Panc1 (cell line): ENCODE results near the gene CTNND2. TPM values are rescaled to one million over a fixed set of nuclear protein-coding genes. Genes with fewer than 3 reads are reported as not detected.

Experiments used
- ATAC-seq: fragments of 200-7000 bp; cut with Tn5 transposase; 2 replicates; pipeline ENCODE4 v1.9.1; 2020; ENCODE audit warnings: mild to moderate bottlenecking, moderate library complexity
- BruUV-seq: library from RNA; stranded (reverse); fragments of 400-500 nt; replicated peaks from 2 replicates; lab custom pipeline; 2021; lab: Mats Ljungman, UMichigan
- CTCF ChIA-PET: fragments of 300-600 bp; sonication (Branson Sonifier 250); formaldehyde crosslinking; loops from one replicate; lab custom pipeline; 2022; ENCODE audit warnings: antibody characterized with exemption; lab: Charles Lee
- POLR2A ChIA-PET: fragments of 300-600 bp; sonication (Branson Sonifier 250); formaldehyde crosslinking; loops from one replicate; lab custom pipeline; 2022; ENCODE audit warnings: antibody characterized with exemption; lab: Charles Lee
- DNase-seq: peaks from one replicate; pipeline ENCODE4 v3.0.0-alpha.2; 2010; ENCODE audit warnings: low read depth, low spot score
- H3K27ac ChIP-seq: 2 replicates; pipeline ENCODE4 v1.5.1; 2011; ENCODE audit warnings: mild to moderate bottlenecking, low read length, inconsistent platforms
- H3K27me3 ChIP-seq: fragments of 200-500 bp; sonication (Bioruptor generic); 2 replicates; pipeline ENCODE4 v1.6.0; 2014; ENCODE audit warnings: low read length, inconsistent platforms; ENCODE audit not compliant: control insufficient read depth, insufficient read depth
- H3K36me3 ChIP-seq: fragments of 200-500 bp; sonication (Bioruptor generic); 2 replicates; pipeline ENCODE4 v1.5.1; 2014; ENCODE audit warnings: inconsistent platforms, mild to moderate bottlenecking, low read length, moderate library complexity; ENCODE audit not compliant: control insufficient read depth, insufficient read depth
- H3K4me1 ChIP-seq: 2 replicates; pipeline ENCODE4 v1.5.1; 2011; ENCODE audit warnings: inconsistent platforms, mild to moderate bottlenecking, low read length, moderate library complexity; ENCODE audit not compliant: control insufficient read depth, insufficient read depth
- H3K4me3 ChIP-seq, 2 experiments: 2 replicates each; pipeline ENCODE4 v1.5.1; 2011 to 2012; ENCODE audit warnings: low read depth in 2 of 2, low read length in 2 of 2, mild to moderate bottlenecking in 2 of 2, inconsistent platforms in 1 of 2, moderate library complexity in 1 of 2
- H3K9me3 ChIP-seq: fragments of 200-500 bp; sonication (Bioruptor generic); 2 replicates; pipeline ENCODE4 v1.5.1; 2014; ENCODE audit warnings: low read depth, mild to moderate bottlenecking, inconsistent platforms, low read length, moderate library complexity; ENCODE audit not compliant: control insufficient read depth, insufficient read depth
- POLR2AphosphoS5 ChIP-seq: IDR thresholded peaks from 2 replicates; pipeline ENCODE4 v1.6.1; 2012; ENCODE audit warnings: mild to moderate bottlenecking, low read depth, low read length, moderate library complexity
- REST ChIP-seq, 2 experiments: IDR thresholded peaks; 2 replicates each; pipeline ENCODE4 v1.6.1; 2011 to 2012; ENCODE audit warnings: low read depth in 2 of 2, control low read depth in 1 of 2, low read length in 1 of 2, mild to moderate bottlenecking in 1 of 2, moderate library complexity in 1 of 2; ENCODE audit not compliant: insufficient read depth in 1 of 2
- SIN3A ChIP-seq: IDR thresholded peaks from 2 replicates; pipeline ENCODE4 v1.6.1; 2012; ENCODE audit warnings: low read depth, mild to moderate bottlenecking, low read length, moderate library complexity, borderline replicate concordance; ENCODE audit not compliant: insufficient read depth
- TCF7L2 ChIP-seq: IDR thresholded peaks from 2 replicates; pipeline ENCODE4 v1.6.1; 2011; ENCODE audit warnings: mild to moderate bottlenecking, low read depth, low read length, inconsistent platforms
- in situ Hi-C: cut with HindIII; loops from 2 replicates; pipeline ENCODE4 v1.10.0; 2016; ENCODE audit warnings: low sequenced_read_pairs, low pct_unique_long_range_greater_than_20kb
- intact Hi-C: fragments of 100-400 bp; cut with micrococcal nuclease; formaldehyde crosslinking; loops from one replicate; pipeline ENCODE4 v1.10.0; 2022; ENCODE audit not compliant: unreplicated experiment
- total RNA-seq: library from RNA; stranded (reverse); gene quantifications from one replicate; pipeline ENCODE4 v1.2.1, GENCODE V29; 2021; ENCODE audit not compliant: unreplicated experiment
- TF ChIP-seq, protein P1 (sequence below): fragments of 450-650 bp; IDR thresholded peaks from 2 replicates; pipeline ENCODE4 v1.5.1; 2017; ENCODE audit warnings: mild to moderate bottlenecking

CTNND2 gene
- total RNA-seq, 1 experiment from 2014 or later: 1.0 TPM

- TF ChIP-seq TCF7L2: no peak
- TF ChIP-seq, protein P1, sequence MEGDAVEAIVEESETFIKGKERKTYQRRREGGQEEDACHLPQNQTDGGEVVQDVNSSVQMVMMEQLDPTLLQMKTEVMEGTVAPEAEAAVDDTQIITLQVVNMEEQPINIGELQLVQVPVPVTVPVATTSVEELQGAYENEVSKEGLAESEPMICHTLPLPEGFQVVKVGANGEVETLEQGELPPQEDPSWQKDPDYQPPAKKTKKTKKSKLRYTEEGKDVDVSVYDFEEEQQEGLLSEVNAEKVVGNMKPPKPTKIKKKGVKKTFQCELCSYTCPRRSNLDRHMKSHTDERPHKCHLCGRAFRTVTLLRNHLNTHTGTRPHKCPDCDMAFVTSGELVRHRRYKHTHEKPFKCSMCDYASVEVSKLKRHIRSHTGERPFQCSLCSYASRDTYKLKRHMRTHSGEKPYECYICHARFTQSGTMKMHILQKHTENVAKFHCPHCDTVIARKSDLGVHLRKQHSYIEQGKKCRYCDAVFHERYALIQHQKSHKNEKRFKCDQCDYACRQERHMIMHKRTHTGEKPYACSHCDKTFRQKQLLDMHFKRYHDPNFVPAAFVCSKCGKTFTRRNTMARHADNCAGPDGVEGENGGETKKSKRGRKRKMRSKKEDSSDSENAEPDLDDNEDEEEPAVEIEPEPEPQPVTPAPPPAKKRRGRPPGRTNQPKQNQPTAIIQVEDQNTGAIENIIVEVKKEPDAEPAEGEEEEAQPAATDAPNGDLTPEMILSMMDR: no peak
- TF ChIP-seq SIN3A: no peak
- TF ChIP-seq REST (IDR thresholded peaks at IDR 0.05; ENCODE audit: insufficient read depth in 1 of 2, low read depth in 2 of 2, low read length in 1 of 2): no peak
- no peak for TF ChIP-seq POLR2AphosphoS5
- Histone ChIP-seq H3K4me3 (no peak overlapping the region), H3K27ac (no peak overlapping the region), H3K4me1 (no peaks in the 10 kb centered on the region), H3K9me3 (no peaks in the 10 kb centered on the region), H3K27me3 (no peaks in the 10 kb centered on the region), H3K36me3 (no peaks in the 10 kb centered on the region)
- no peak for ATAC-seq
- intact Hi-C loops (no loop called here), in situ Hi-C loops (no loop called here)
- no TSS peak for BruUV-seq
- no peak for DNase-seq
- ChIA-PET POLR2A (no interaction called here), CTCF (no interaction called here)
Measured at GRCh38 chr5:11411621-11412020, 492.6 kb downstream of the CTNND2 start.

- POLR2A ChIA-PET: no interaction called here
- no peaks in the 10 kb centered on the region for H3K27me3 ChIP-seq
- H3K9me3 ChIP-seq: no peaks in the 10 kb centered on the region
- CTCF ChIA-PET: no interaction called here
- BruUV-seq: no TSS peak
- H3K36me3 ChIP-seq: no peaks in the 10 kb centered on the region
- H3K4me1 ChIP-seq: no peaks in the 10 kb centered on the region
- no peak overlapping the region for H3K4me3 ChIP-seq
- no peak for TF ChIP-seq SIN3A
- TF ChIP-seq, protein P1: no peak
- no peak for TF ChIP-seq TCF7L2
- no peak for TF ChIP-seq POLR2AphosphoS5
- TF ChIP-seq REST (IDR thresholded peaks at IDR 0.05; ENCODE audit: insufficient read depth in 1 of 2, low read depth in 2 of 2, low read length in 1 of 2): no peak
- H3K27ac ChIP-seq: no peak overlapping the region
- ATAC-seq: no peak
- in situ Hi-C loops: no loop called here
- no peak for DNase-seq
- intact Hi-C loops: no loop called here
Measured at GRCh38 chr5:11407556-11408145, 496.6 kb downstream of the CTNND2 start.
